ENCODE results near the gene TCF7.

- TF ChIP-seq POLR2AphosphoS5 (IDR thresholded peaks at IDR 0.05) (no peak), CTCF (IDR thresholded peaks at IDR 0.05; ENCODE audit: poor library complexity, severe bottlenecking) (no peak), TAF1 (IDR thresholded peaks at IDR 0.05; ENCODE audit: low read depth) (no peak), EP300 (conservative IDR thresholded peaks at IDR 0.05; ENCODE audit: poor library complexity, severe bottlenecking) (no peak), REST (IDR thresholded peaks at IDR 0.05; ENCODE audit: borderline replicate concordance) (no peak), SMC3 (conservative IDR thresholded peaks at IDR 0.05; ENCODE audit: poor library complexity) (no peak), EZH2 (IDR thresholded peaks at IDR 0.05; ENCODE audit: borderline replicate concordance, insufficient read depth, low read length, poor library complexity, severe bottlenecking) (no peak)
Observed at GRCh38 chr5:134097211-134097749, 17.2 kb upstream of the TCF7 start.
